Panc1 (cell line): ENCODE data around the gene KCNMB3.

Experiments
- CTCF ChIP-seq: fragments of 450-650 bp; IDR thresholded peaks from 2 replicates; pipeline ENCODE4 v1.5.1; 2017; ENCODE audit warnings: mild to moderate bottlenecking
- SIN3A ChIP-seq: IDR thresholded peaks from 2 replicates; pipeline ENCODE4 v1.6.1; 2012; ENCODE audit warnings: low read depth, mild to moderate bottlenecking, low read length, moderate library complexity, borderline replicate concordance; ENCODE audit not compliant: insufficient read depth

- no peak for TF ChIP-seq CTCF
- TF ChIP-seq SIN3A = no peak
Measured at GRCh38 chr3:179234199-179234598, 16.7 kb downstream of the KCNMB3 start.
